HT1080 (cell line): Measurements from ENCODE around the gene PTGER1. TPM values are rescaled to one million over a fixed set of nuclear protein-coding genes. Genes with fewer than 3 reads are reported as not detected.
A peak's percentile ranks its signal among the peaks of the same experiment; 100 is the strongest.

Source experiments
- DNase-seq: peaks from one replicate; pipeline ENCODE4 v3.0.0-alpha.2; 2015; ENCODE audit warnings: low read depth
- small RNA-seq: library from RNA; depleted of rRNA; stranded (forward); fragments of <200 nt; gene quantifications from one replicate; pipeline ENCODE3, GENCODE V24; 2014
- total RNA-seq: library from RNA; depleted of rRNA; stranded (reverse); fragments of >200 nt; shearing (Covaris generic); gene quantifications from 2 replicates; pipeline ENCODE4 v1.2.3, GENCODE V29; 2014; rRNA removed

Gene PTGER1
- total RNA-seq, 1 experiment from 2014 or later = 0.43 TPM

- DNase-seq = no peak
These were observed 32.1 kb downstream of the PTGER1 start for GRCh38 chr19:14442891-14443631.

GRCh38 chr19:14441041-14441938, 33.9 kb downstream of the PTGER1 start:
- no peak for DNase-seq

DNA sequence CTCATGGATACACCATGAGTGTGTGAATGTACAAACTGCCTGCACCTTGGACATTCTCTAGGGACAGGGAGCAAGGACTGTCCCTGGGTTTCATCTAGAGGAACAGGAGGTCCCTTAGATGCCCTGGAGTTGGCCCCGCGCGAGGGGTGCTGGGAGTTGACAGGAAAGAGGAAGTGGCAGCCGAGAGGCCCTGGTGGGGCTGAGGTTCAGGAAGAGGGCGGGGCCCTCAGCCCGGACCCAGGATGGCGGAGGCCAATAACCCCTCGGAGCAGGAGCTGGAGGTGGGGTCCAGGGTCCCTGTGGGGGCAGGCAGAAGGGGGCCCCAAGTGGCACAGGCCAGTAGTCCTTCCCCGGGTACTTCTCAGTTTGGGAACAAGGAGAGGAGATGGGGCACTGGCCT, 35.1 kb downstream of the PTGER1 start:
- DNase-seq = no peak

GRCh38 chr19:14439014-14439413, 36.1 kb downstream of the PTGER1 start:
- no peak for DNase-seq

DNA sequence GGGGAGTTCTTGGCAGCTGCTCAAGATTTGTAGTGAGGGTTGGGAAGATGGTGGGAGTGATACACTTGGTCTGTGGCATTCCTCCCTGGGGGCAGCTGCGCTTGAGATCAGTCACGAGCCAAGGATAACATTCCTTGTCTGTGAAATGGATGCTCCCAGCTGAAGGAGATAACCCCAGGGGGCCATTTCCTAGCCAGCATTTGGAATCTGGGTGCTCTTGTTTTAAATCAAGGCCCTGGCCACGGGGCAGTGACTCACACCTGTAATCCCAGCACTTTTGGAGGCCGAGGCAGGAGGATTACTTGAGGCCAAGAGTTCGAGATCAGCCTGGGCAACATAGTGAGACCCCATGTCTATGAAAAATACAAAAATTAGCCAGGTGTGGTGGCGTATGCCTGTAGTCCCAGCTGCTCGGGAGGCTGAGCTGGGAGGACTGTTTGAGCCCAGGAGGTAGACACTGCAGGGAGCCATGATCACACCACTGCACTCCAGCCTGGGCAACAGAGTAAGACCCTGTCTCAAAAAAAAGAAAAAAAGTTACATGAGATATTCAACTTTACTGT, 37.5 kb downstream of the PTGER1 start:
- DNase-seq = no peak

DNA sequence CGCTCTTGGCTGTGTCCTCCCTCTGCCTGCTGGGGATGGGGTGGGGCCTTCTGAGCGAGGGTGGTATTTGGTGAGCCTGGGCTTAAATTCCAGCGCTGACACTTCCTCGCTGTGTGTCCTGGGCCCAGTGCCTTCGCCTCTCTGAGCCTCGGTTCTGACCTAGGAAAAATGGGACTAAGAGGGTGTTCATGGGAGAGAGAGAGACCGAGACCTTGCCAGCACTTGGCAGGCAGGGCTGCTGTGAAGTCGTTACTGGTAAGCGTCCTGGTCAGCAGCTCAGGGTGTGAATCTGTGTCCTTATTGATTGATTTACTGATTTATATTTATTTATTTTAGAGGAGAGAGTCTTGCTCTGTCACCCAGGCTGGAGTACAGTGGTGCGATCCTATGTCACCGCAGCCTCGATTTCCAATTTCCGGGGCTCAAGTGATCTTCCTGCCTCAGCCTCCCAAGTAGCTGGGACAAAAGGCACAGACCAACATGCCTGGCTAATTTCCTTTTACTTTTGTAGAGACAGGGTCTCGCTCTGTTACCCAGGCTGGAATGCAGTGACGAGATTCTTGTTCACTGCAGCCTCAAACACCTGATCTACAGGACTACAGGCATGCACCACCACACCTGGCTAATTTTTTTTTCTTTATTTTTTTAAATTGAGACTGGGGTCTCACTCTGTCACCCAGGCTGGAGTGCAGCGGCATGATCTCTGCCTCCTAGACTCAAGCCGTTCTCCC, 39.7 kb downstream of the PTGER1 start:
- no peak for DNase-seq

DNA sequence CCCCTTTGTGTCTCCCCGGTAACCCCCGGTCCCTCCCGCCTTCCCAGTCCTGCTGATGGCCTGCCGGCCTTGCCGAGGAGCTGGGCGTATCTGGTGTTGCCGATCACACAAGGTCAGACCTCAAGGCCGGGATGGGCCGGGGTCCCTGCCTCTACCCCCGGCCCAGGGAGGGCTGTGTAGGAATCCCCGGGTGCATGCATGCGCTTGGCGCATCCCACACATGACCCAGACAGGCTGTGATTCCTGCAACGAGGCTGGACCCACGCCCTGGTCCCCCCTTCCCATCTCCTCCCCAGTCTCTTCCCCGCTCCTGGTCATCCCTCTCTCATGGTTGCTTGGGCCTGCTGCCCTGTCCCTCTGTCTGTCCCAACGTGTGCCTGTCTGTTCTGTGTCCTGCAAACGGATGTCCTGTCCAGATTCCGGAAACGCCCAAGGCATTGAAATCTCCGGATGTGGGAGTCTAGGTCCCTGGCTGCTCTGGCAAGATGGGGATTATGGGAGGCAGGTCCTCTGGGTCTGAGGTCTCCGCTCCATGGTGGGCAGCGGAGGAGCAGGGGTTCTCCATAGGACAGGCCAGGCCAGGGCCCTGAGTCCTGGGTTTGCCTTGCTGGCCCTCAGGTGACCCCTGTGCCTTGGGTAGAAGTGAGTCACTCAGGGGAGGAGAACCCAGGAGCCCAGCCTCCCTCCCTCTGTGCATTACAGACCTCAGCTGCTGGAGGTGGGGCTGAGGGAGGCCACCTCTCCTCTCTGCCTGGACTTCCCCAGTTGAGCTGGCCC, 40.4 kb downstream of the PTGER1 start:
- peak; percentile 75 for DNase-seq

DNA sequence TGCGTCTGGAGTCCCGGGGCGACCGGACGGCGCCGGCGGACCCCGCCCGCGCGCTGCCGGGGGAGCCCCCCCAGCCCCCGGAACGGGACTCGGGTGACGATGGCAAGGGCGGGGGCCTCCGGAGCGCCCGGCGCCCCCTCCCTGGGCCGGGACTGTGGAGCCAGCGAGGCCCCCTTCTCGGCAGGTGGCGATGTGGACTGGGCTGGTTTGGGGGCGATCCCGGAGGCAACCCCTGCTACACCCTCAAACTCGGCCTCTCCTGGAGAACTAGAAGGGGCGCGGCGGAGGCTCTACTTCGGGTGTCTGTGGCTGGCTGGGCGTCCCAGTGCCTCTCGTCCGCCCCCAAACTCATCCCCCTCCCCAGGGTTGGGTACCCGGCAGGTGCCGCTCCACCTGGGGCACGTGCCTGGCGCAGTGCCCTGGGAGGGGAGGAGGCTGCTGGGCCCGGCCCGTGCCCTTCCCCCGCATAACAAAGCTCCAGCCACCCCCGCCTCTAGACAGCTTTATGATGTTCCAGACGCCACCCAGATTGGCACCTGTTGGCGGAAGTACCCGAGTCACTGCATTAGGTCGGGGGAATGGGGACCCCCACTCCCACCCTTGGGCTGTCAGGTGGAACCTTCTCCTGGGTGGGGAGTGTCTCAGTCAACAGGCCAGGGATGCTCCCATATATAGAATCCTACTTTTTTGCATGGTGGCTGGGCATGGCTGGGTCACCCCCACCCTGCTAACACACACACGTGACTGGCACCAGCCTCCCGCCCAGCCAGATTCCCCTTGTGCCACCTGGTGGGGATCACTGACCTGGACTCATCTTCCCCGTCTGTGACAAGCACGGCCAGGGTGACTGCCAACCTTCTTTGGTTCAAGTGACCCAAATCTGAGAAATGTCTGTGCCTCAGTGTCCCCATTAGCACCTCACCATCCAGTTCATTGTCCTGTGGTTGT, 41.3 kb downstream of the PTGER1 start:
- no peak for DNase-seq

DNA sequence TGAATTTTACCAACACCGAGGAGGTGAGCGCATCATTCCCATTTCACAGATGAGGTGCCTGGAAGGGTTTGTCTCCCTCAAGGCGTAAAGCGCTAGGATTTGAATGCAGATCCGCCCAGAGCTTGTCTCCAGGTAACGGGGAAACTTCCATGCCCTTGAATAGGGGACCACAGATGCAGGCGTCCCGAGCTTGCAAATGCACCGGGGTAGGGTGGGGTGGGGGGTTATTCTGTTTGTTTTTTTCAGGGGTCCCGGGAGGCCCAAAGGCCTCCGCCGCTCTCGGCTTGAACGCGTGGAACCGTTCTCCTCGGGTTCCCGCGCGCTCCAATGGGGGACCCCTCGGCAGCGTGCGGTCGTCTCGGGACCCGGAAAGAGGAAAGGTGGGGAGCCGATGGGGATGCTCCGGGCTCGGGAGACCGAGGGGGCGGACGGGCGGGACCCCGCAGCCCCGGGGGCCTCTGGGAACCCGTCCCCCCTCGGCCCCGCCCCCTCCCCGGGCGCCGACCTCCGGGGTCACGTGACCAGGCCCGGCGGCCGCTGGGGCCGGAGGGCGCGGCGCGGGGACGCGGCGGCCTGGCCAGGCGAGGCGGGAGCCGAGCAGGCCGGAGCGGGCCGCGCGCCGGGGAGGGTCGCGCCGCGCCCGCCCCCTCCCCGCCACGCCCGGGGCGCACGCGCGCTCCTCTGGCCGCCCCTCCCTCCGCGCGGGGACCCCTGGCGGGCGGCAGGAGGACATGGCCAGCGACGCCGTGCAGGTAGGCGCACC, 42.2 kb downstream of the PTGER1 start, which contains the start of gene PKN1:
Gene PKN1, plus strand, starts transcription at position 516 of the 763 bp plus-strand sequence. Its CDS starts 216 bp downstream, at position 732.
- DNase-seq = no peak

DNA sequence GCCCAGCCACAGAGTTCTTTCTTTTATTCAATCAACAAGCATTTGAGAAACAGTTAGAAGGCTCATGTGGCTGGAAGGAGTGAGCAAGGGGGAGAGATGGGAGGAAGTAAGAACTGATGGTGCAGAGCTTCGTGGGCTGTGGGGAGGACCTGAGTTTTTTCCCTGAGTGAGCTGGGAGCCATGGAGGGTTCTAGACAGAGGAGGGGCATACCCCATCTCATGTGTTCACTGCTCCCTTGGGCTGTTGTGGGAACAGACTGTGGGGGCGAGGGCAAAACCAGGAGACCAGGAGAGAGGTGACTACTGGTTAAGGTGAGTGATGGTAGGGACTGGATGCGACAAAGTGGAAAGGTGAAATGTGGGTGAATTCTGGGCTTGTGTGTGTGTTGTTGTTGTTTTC, 44.4 kb downstream of the PTGER1 start:
- no peak for DNase-seq

- no peak for DNase-seq
These were observed 46.2 kb downstream of the PTGER1 start for GRCh38 chr19:14428882-14429416.

DNA sequence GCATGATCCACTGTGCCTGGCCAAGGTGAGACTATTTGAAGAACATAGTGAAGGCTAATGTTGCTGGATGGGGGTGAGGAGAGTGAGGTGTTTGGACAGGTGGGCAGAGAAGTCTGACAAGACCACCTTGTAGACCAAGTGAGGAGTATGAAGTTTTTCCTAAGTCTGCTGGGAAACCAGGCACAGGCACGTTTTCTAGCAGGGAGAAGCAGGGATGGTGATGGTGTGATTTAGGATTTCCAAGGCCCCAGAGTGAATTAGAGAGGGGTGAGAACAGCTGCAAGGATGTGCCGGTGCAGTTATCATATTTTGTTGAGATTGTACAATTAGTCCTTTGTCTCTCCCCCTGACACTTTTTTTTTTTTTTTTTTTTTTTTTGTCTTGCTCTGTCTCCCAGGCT, 47.7 kb downstream of the PTGER1 start:
- DNase-seq = no peak

GRCh38 chr19:14425696-14426138, 49.4 kb downstream of the PTGER1 start:
- DNase-seq = no peak

Small RNA genes within 50 kb of the gene (small RNA-seq; reads per million reads assigned to genes)
- gene SNRPGP15 = not detected

Other genes with a start within 250 kb of the PTGER1 start
- gene ADGRE5, start 93.9 kb downstream of the PTGER1 start, total RNA-seq = 11.8 and 14.5 TPM in 2 replicates
- 264 and 265 TPM in 2 replicates for gene DDX39A, start 56.0 kb downstream of the PTGER1 start, total RNA-seq
- gene PKN1, start 42.0 kb downstream of the PTGER1 start, total RNA-seq = 109 and 158 TPM in 2 replicates
- 231 and 243 TPM in 2 replicates for gene GIPC1, start 20.8 kb upstream of the PTGER1 start, total RNA-seq
- gene DNAJB1, start 43.0 kb upstream of the PTGER1 start, total RNA-seq = 105 and 126 TPM in 2 replicates
- gene TECR, start 54.2 kb upstream of the PTGER1 start, total RNA-seq = 97.1 and 144 TPM in 2 replicates
- gene NDUFB7, start 96.7 kb upstream of the PTGER1 start, total RNA-seq = 284 and 475 TPM in 2 replicates
- gene CLEC17A, start 107.7 kb upstream of the PTGER1 start, total RNA-seq = not detected in 2 replicates
- gene ADGRE3, start 199.5 kb upstream of the PTGER1 start, total RNA-seq = not detected in 2 replicates
- 7.9 TPM in 2 replicates for gene ZNF333, start 214.7 kb upstream of the PTGER1 start, total RNA-seq